Stimulated activated CD8-positive, alpha-beta memory T cell treated with anti-CD3 and anti-CD28 coated beads, Interleukin-12 subunit alpha, Interleukin-12 subunit beta, amount 100 ng/mL, for 24 hours (primary cell): Measurements from ENCODE around the gene MARF1.
"Not testable (repeated sequence)": the region's sequence is repeated elsewhere in the genome, so short reads cannot be mapped to it uniquely, and the experiment has no call there.

Source experiments
- DNase-seq: peaks from one replicate; pipeline ENCODE4 v3.0.0-alpha.2; 2020; ENCODE audit errors: extremely low read depth

The MARF1 gene

GRCh38 chr16:15643048-15643945, at the start of gene MARF1:
Gene MARF1 (minus strand): TSS chr16:15643154. CDS start chr16:15639233, 3,921 bp downstream.
- peak; percentile 99 for DNase-seq

- DNase-seq: not testable (repeated sequence)
These were observed 49.6 kb upstream of the MARF1 start for GRCh38 chr16:15692508-15692907.

GRCh38 chr16:15691046-15691445, 48.1 kb upstream of the MARF1 start:
- DNase-seq: no peak

- no peak for DNase-seq
These were observed 47.3 kb upstream of the MARF1 start for GRCh38 chr16:15690296-15690695.

- DNase-seq: no peak
These were observed 46.3 kb upstream of the MARF1 start for GRCh38 chr16:15689290-15689689.

- no peak for DNase-seq
These were observed 43.3 kb upstream of the MARF1 start for GRCh38 chr16:15686287-15686686.

GRCh38 chr16:15682105-15682570, 39.2 kb upstream of the MARF1 start:
- peak; percentile 5 for DNase-seq

- DNase-seq: no peak
These were observed 34.5 kb upstream of the MARF1 start for GRCh38 chr16:15677447-15677846.

GRCh38 chr16:15676506-15676905, 33.6 kb upstream of the MARF1 start:
- DNase-seq: no peak

GRCh38 chr16:15674571-15674970, 31.6 kb upstream of the MARF1 start:
- no peak for DNase-seq

GRCh38 chr16:15672514-15673167, 29.7 kb upstream of the MARF1 start:
- peak; percentile 10 for DNase-seq

GRCh38 chr16:15672127-15672513, 29.2 kb upstream of the MARF1 start:
- not testable (repeated sequence) for DNase-seq

GRCh38 chr16:15671530-15672117, 28.7 kb upstream of the MARF1 start:
- DNase-seq: no peak

- DNase-seq: no peak
These were observed 24.3 kb upstream of the MARF1 start for GRCh38 chr16:15667091-15667742.

GRCh38 chr16:15665107-15665506, 22.2 kb upstream of the MARF1 start:
- no peak for DNase-seq

GRCh38 chr16:15660203-15660601, 17.2 kb upstream of the MARF1 start:
- no peak for DNase-seq

- no peak for DNase-seq
These were observed 15.6 kb upstream of the MARF1 start for GRCh38 chr16:15658556-15658955.

- no peak for DNase-seq
These were observed 15.2 kb upstream of the MARF1 start for GRCh38 chr16:15658149-15658548.

GRCh38 chr16:15655561-15655960, 12.6 kb upstream of the MARF1 start:
- not testable (repeated sequence) for DNase-seq

GRCh38 chr16:15654591-15654990, 11.6 kb upstream of the MARF1 start:
- DNase-seq: no peak

GRCh38 chr16:15653227-15653626, 10.3 kb upstream of the MARF1 start:
- no peak for DNase-seq
